OCI-LY3 (cell line): ENCODE data around the gene ATP6V1D.

ENCODE experiments used
- EZH2phosphoT487 ChIP-seq: fragments of 200-600 bp; shearing (Covaris generic); IDR thresholded peaks from 2 replicates; pipeline ENCODE4 v1.6.1; 2018; ENCODE audit warnings: antibody characterized with exemption, mixed run types, low read depth
- TF ChIP-seq, protein P1 (sequence below): fragments of 200-600, 300-600 bp; sonication (generic); IDR thresholded peaks from 2 replicates; pipeline ENCODE4 v1.5.1; 2014; ENCODE audit warnings: antibody characterized with exemption, low read length, low read depth

DNA sequence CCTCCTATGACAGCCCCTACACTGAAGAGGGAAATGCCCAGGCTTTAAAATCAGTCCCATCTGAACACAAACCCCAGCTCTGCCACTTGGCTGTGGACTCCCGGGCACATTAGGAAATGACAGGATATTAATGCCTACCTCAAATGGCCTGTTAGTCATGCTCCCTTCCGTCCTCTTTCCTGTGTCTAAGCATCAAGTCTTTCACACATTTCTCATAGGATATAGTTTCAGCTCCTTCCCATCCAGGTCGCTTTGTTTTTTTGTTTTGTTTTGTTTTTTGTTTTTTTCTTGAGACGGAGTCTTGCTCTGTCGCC, 36.2 kb upstream of the ATP6V1D start:
- TF ChIP-seq, protein P1, sequence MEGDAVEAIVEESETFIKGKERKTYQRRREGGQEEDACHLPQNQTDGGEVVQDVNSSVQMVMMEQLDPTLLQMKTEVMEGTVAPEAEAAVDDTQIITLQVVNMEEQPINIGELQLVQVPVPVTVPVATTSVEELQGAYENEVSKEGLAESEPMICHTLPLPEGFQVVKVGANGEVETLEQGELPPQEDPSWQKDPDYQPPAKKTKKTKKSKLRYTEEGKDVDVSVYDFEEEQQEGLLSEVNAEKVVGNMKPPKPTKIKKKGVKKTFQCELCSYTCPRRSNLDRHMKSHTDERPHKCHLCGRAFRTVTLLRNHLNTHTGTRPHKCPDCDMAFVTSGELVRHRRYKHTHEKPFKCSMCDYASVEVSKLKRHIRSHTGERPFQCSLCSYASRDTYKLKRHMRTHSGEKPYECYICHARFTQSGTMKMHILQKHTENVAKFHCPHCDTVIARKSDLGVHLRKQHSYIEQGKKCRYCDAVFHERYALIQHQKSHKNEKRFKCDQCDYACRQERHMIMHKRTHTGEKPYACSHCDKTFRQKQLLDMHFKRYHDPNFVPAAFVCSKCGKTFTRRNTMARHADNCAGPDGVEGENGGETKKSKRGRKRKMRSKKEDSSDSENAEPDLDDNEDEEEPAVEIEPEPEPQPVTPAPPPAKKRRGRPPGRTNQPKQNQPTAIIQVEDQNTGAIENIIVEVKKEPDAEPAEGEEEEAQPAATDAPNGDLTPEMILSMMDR = no peak
- no peak for TF ChIP-seq EZH2phosphoT487
